ENCODE results near the gene NRP1. TPM values are rescaled to one million over a fixed set of nuclear protein-coding genes. Genes with fewer than 3 reads are reported as not detected.

NRP1 gene
- total and polyA plus RNA-seq, 9 donors, result 39.6 to 134 (median 67.2) TPM

GRCh38 chr10:33252794-33253203 is 81.7 kb downstream of the NRP1 start:
- Histone ChIP-seq H3K36me3 (no peaks in the 10 kb centered on the region), H3K9me3 (no peaks in the 10 kb centered on the region), H3K27ac (no peak overlapping the region), H3K4me3 (no peak overlapping the region), H3K27me3 (no peaks in the 10 kb centered on the region), H3K4me1 (ENCODE audit: insufficient read depth) (peaks cover 2% of the 10 kb centered on the region)
- intact Hi-C loops (cut with DNase I), result no loop called here
- no peak for TF ChIP-seq POLR2A (IDR thresholded peaks at IDR 0.05)
- TF ChIP-seq CTCF (IDR thresholded peaks at IDR 0.05), result no peak
- TF ChIP-seq EP300 (IDR thresholded peaks at IDR 0.05), result no peak
- WGBS, 3 donors, result 61 to 74% (median 67%) methylated on average over 3 of the region's 3 CpGs
- DNase-seq, result no peak

- DNase-seq, result no peak
- no peak for TF ChIP-seq POLR2A (IDR thresholded peaks at IDR 0.05)
- TF ChIP-seq CTCF (IDR thresholded peaks at IDR 0.05), result no peak
- TF ChIP-seq EP300 (IDR thresholded peaks at IDR 0.05), result no peak
- H3K36me3 ChIP-seq, result no peaks in the 10 kb centered on the region
- H3K4me1 ChIP-seq (ENCODE audit: insufficient read depth), result peaks cover 2% of the 10 kb centered on the region
- H3K27ac ChIP-seq, result no peak overlapping the region
- H3K27me3 ChIP-seq, result no peaks in the 10 kb centered on the region
- no peaks in the 10 kb centered on the region for H3K9me3 ChIP-seq
- WGBS, 3 donors, result 94 to 96% (median 96%) methylated on average over 12 of the region's 12 CpGs
- no peak overlapping the region for H3K4me3 ChIP-seq
- intact Hi-C loops (cut with DNase I), result no loop called here
Measured at GRCh38 chr10:33252324-33252723, 82.1 kb downstream of the NRP1 start.

DNA sequence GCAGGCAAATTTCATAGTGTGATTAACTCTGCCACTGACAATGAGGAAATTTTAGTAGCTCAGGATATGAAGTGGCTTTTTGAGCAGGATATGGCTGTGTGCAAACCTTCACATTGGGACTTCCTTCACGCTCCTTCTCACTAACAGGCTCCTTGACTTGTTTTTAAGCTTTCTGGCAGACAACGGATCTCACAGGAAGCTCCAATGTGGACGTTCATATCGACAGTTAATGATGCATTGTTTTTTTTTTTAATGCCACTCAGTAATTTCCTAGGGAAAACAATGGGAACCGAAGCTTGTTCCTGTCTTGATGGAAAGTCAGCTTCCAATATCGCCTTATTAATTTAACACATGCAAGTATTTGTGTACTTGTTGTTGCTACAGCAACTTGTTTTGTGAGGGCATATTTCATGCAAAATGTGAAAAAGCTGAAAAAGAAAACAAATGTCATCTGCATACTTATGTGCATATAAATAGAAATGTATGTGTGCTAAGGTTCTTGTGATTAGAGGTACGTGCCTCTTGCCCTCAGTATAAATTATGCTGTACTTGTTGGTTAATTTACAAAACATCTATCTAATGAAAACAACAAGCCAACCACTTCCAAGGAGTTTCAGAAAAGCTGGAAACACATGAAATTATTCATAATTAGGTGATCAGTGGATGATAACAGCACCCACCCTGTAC is 84.7 kb downstream of the NRP1 start:
- no peaks in the 10 kb centered on the region for H3K36me3 ChIP-seq
- 45 to 67% (median 56%) methylated on average over 7 of the region's 7 CpGs for whole genome bisulfite sequencing, 3 donors

DNA sequence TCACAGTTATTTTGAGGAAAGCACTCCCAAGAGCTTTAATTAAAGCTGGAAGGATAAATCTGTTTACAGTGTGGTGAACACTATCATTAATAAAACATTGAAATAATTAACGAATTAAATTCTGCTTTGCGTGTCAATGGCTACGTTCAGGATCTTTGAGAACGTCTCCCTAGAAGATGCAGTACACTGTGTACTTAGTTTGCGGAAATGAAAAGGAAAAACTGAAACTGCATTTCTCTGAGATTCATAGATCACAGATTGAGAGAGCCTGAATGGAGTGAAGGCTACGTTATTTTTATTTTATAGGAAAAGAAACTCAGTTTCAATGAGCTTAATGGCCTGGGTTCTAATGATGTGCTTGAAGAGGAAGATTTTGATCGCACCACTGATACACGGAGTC is 85.3 kb downstream of the NRP1 start:
- no peaks in the 10 kb centered on the region for H3K36me3 ChIP-seq

More for the DNA sequence above, 84.7 kb downstream of the NRP1 start:
- Histone ChIP-seq H3K4me3 (no peak overlapping the region), H3K27ac (no peak overlapping the region), H3K4me1 (ENCODE audit: insufficient read depth) (peaks cover 2% of the 10 kb centered on the region), H3K27me3 (no peaks in the 10 kb centered on the region), H3K9me3 (no peaks in the 10 kb centered on the region)
- no peak for DNase-seq
- intact Hi-C loops (cut with DNase I), result no loop called here
- TF ChIP-seq CTCF (IDR thresholded peaks at IDR 0.05) (no peak), POLR2A (IDR thresholded peaks at IDR 0.05) (no peak), EP300 (IDR thresholded peaks at IDR 0.05) (no peak)

More for the DNA sequence above, 85.3 kb downstream of the NRP1 start:
- intact Hi-C loops (cut with DNase I), result no loop called here
- peaks cover 2% of the 10 kb centered on the region for H3K4me1 ChIP-seq (ENCODE audit: insufficient read depth)
- WGBS, 3 donors, result 73 to 79% (median 75%) methylated on average over 8 of the region's 8 CpGs
- TF ChIP-seq EP300 (IDR thresholded peaks at IDR 0.05), result no peak
- TF ChIP-seq POLR2A (IDR thresholded peaks at IDR 0.05), result no peak
- no peak for TF ChIP-seq CTCF (IDR thresholded peaks at IDR 0.05)
- no peak overlapping the region for H3K27ac ChIP-seq
- H3K9me3 ChIP-seq, result no peaks in the 10 kb centered on the region
- no peak overlapping the region for H3K4me3 ChIP-seq
- H3K27me3 ChIP-seq, result no peaks in the 10 kb centered on the region
- DNase-seq, result no peak
